Type B pancreatic cell (in vitro differentiated cells): Measurements from ENCODE around the gene VCP. TPM values are rescaled to one million over a fixed set of nuclear protein-coding genes. Genes with fewer than 3 reads are reported as not detected.

Source experiments
- DNase-seq: peaks from one replicate; pipeline ENCODE4 v3.0.0; 2021; ENCODE audit warnings: mixed read lengths; ENCODE audit not compliant: unreplicated experiment; ENCODE audit errors: extremely low spot score
- H3K27ac Mint-ChIP-seq: 2 replicates; pipeline ENCODE4 v1.8.0; 2021; ENCODE audit warnings: mild to moderate bottlenecking, mixed read lengths
- H3K27me3 Mint-ChIP-seq: 2 replicates; pipeline ENCODE4 v1.8.0; 2021; ENCODE audit warnings: mixed read lengths
- H3K36me3 Mint-ChIP-seq: 2 replicates; pipeline ENCODE4 v1.8.0; 2021; ENCODE audit warnings: mixed read lengths
- H3K4me1 Mint-ChIP-seq: one replicate; pipeline ENCODE4 v1.8.0; 2021; ENCODE audit warnings: mixed read lengths; ENCODE audit not compliant: unreplicated experiment
- H3K4me3 Mint-ChIP-seq: 2 replicates; pipeline ENCODE4 v1.8.0; 2021; ENCODE audit warnings: mild to moderate bottlenecking, mixed read lengths
- H3K9me3 Mint-ChIP-seq: 2 replicates; pipeline ENCODE4 v1.8.0; 2021; ENCODE audit warnings: mixed read lengths
- CTCF ChIP-seq: fragments of 200-600 bp; sonication (generic); conservative IDR thresholded peaks from 2 replicates; pipeline ENCODE4 v1.5.0; 2021; ENCODE audit warnings: antibody characterized with exemption, mild to moderate bottlenecking
- total RNA-seq: library from RNA; stranded (reverse); gene quantifications from 2 replicates; pipeline ENCODE4 v1.2.1, GENCODE V29; 2021; ENCODE audit warnings: low replicate concordance

Gene VCP
- total RNA-seq, 1 donor from 2014 or later: 285 TPM

- no peak for DNase-seq
- Mint-ChIP-seq H3K4me3 (no peak overlapping the region), H3K27ac (no peak overlapping the region), H3K9me3 (no peaks in the 10 kb centered on the region), H3K36me3 (peaks cover 7% of the 10 kb centered on the region), H3K4me1 (peaks cover 1% of the 10 kb centered on the region), H3K27me3 (no peaks in the 10 kb centered on the region)
- no peak for TF ChIP-seq CTCF
Observed at GRCh38 chr9:35085078-35085477, 12.7 kb upstream of the VCP start.

GRCh38 chr9:35079426-35080341, 7.3 kb upstream of the VCP start, which contains the start of gene FANCG:
Gene FANCG, minus strand, starts transcription at chr9:35079942. Its CDS starts 418 bp downstream, at chr9:35079524.
- Mint-ChIP-seq H3K27ac (peak within 1 kb of the TSS; percentile 90), H3K27me3 (no peaks in the 10 kb centered on the region), H3K9me3 (no peaks in the 10 kb centered on the region), H3K4me3 (peak within 1 kb of the TSS; percentile 97), H3K36me3 (peaks cover 7% of the 10 kb centered on the region), H3K4me1 (peaks cover 20% of the 10 kb centered on the region)
- no peak for TF ChIP-seq CTCF
- peak; percentile 87 for DNase-seq

GRCh38 chr9:35079041-35079425, 6.6 kb upstream of the VCP start:
- peaks cover 20% of the 10 kb centered on the region for H3K4me1 Mint-ChIP-seq

GRCh38 chr9:35078066-35078465, 5.6 kb upstream of the VCP start:
- Mint-ChIP-seq H3K4me1 (peaks cover 20% of the 10 kb centered on the region), H3K36me3 (peaks cover 18% of the 10 kb centered on the region), H3K27ac (peak overlapping the region; percentile 55), H3K9me3 (no peaks in the 10 kb centered on the region), H3K4me3 (peak overlapping the region; percentile 97), H3K27me3 (no peaks in the 10 kb centered on the region)
- no peak for TF ChIP-seq CTCF
- no peak for DNase-seq

More at GRCh38 chr9:35079041-35079425, 6.6 kb upstream of the VCP start:
- H3K36me3 Mint-ChIP-seq: peaks cover 13% of the 10 kb centered on the region
- peak overlapping the region; percentile 97 for H3K4me3 Mint-ChIP-seq
- no peaks in the 10 kb centered on the region for H3K9me3 Mint-ChIP-seq
- TF ChIP-seq CTCF: no peak
- no peaks in the 10 kb centered on the region for H3K27me3 Mint-ChIP-seq
- peak overlapping the region; percentile 55 for H3K27ac Mint-ChIP-seq
- no peak for DNase-seq

- Mint-ChIP-seq H3K4me1 (peaks cover 25% of the 10 kb centered on the region), H3K4me3 (peak overlapping the region; percentile 97), H3K27me3 (no peaks in the 10 kb centered on the region), H3K9me3 (no peaks in the 10 kb centered on the region), H3K36me3 (peaks cover 24% of the 10 kb centered on the region), H3K27ac (no peak overlapping the region)
- DNase-seq: no peak
- TF ChIP-seq CTCF: no peak
Observed at GRCh38 chr9:35076848-35077247, 4.4 kb upstream of the VCP start.
